HUES48 (cell line): ENCODE results near the gene OR10AD1.

ENCODE experiments used
- H3K27ac ChIP-seq: one replicate; pipeline ENCODE4 v1.7.0; 2013; ENCODE audit warnings: low read depth, low read length, inconsistent platforms
- H3K27me3 ChIP-seq: 2 replicates; pipeline ENCODE4 v1.6.1; 2013; ENCODE audit warnings: mild to moderate bottlenecking, low read length; ENCODE audit not compliant: control insufficient read depth, insufficient read depth
- H3K36me3 ChIP-seq: 2 replicates; pipeline ENCODE4 v1.6.1; 2013; ENCODE audit warnings: low read length; ENCODE audit not compliant: control insufficient read depth, insufficient read depth
- H3K4me1 ChIP-seq: 2 replicates; pipeline ENCODE4 v1.6.1; 2013; ENCODE audit warnings: mild to moderate bottlenecking, low read length; ENCODE audit not compliant: control insufficient read depth, insufficient read depth
- H3K4me3 ChIP-seq: 2 replicates; pipeline ENCODE4 v1.5.1; 2013; ENCODE audit warnings: mild to moderate bottlenecking, low read depth, low read length
- H3K9ac ChIP-seq: 2 replicates; pipeline ENCODE4 v1.6.1; 2013; ENCODE audit warnings: mild to moderate bottlenecking, low read depth, low read length, moderate library complexity
- H3K9me3 ChIP-seq: 2 replicates; pipeline ENCODE4 v1.6.1; 2013; ENCODE audit warnings: low read length; ENCODE audit not compliant: control insufficient read depth, insufficient read depth

The OR10AD1 gene

GRCh38 chr12:48180424-48180823, 22.7 kb downstream of the OR10AD1 start:
- Histone ChIP-seq H3K27me3 (peaks cover 59% of the 10 kb centered on the region), H3K9ac (no peak overlapping the region), H3K27ac (no peak overlapping the region), H3K4me1 (peaks cover 31% of the 10 kb centered on the region), H3K36me3 (no peaks in the 10 kb centered on the region), H3K4me3 (no peak overlapping the region), H3K9me3 (no peaks in the 10 kb centered on the region)

GRCh38 chr12:48179466-48179865, 23.6 kb downstream of the OR10AD1 start:
- H3K9ac ChIP-seq = no peak overlapping the region
- no peaks in the 10 kb centered on the region for H3K9me3 ChIP-seq
- no peaks in the 10 kb centered on the region for H3K36me3 ChIP-seq
- no peak overlapping the region for H3K4me3 ChIP-seq
- peaks cover 49% of the 10 kb centered on the region for H3K27me3 ChIP-seq
- H3K27ac ChIP-seq = no peak overlapping the region
- peaks cover 25% of the 10 kb centered on the region for H3K4me1 ChIP-seq

DNA sequence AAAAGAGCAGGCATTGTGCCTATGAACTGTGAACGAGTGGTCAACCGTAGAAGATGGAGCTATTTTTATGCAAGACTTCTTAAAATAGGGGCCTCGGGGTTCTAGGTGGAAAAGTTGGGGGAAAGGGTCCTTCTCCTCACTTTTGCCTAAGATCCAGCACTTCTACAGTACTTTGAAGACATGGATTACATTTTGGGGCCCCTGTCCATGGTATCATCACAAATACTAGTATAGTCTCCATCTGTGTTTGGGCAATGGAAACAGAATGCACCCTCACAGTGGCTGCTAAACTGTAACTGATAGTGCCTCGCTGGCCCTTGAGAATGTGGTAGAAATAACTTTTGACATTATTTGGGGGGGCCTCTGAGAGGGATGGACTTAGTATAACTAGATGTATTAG, 25.1 kb downstream of the OR10AD1 start:
- H3K27me3 ChIP-seq = peaks cover 35% of the 10 kb centered on the region
- no peaks in the 10 kb centered on the region for H3K9me3 ChIP-seq
- H3K4me3 ChIP-seq = no peak overlapping the region
- H3K9ac ChIP-seq = no peak overlapping the region
- no peaks in the 10 kb centered on the region for H3K36me3 ChIP-seq
- H3K4me1 ChIP-seq = peaks cover 25% of the 10 kb centered on the region
- no peak overlapping the region for H3K27ac ChIP-seq

- Histone ChIP-seq H3K9me3 (no peaks in the 10 kb centered on the region), H3K9ac (no peak overlapping the region), H3K4me3 (peak overlapping the region; percentile 23), H3K27me3 (peaks cover 20% of the 10 kb centered on the region), H3K36me3 (no peaks in the 10 kb centered on the region), H3K4me1 (peaks cover 20% of the 10 kb centered on the region), H3K27ac (no peak overlapping the region)
Observed at GRCh38 chr12:48176417-48176751, 26.7 kb downstream of the OR10AD1 start.

DNA sequence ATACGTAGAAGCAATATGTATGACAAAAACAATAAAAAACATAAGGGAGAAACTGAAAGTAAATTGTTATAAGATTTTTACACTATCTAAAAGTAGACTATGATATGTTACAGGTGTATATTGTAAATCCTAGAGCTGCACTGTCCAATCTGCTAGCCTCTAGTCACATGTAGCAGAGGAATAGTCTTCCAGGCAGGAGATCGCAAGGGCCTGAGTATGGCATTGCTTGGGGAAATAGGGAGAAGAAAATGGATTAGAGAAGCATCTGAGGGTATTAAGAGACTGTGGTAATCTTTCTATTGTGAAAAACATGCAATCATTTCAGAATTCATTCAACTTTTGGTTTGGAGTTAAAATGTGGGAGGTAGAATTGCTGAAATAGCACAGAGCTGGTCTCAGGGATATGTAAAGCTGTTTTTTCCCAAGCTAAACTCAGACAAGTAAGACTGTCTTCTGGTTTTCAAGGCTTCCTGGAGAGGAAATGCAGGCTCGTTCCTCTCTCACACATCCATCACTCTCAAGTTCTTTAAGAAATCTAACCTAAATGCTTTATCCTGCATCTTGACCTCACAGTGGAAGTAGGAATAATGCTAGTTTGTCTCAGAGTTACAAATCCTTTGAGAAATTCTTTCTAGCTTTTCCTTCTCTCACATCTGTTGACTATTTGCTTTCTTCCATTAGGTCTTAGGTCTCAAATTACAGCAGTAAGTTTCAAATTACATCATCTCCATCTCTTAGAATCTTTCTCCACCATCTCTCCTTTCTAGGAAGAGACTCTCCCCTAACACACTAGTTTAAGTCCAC, 27.3 kb downstream of the OR10AD1 start:
- H3K9me3 ChIP-seq = no peaks in the 10 kb centered on the region
- no peak overlapping the region for H3K9ac ChIP-seq
- H3K4me1 ChIP-seq = peaks cover 20% of the 10 kb centered on the region
- peak overlapping the region; percentile 23 for H3K4me3 ChIP-seq
- peak overlapping the region; percentile 53 for H3K27ac ChIP-seq
- H3K27me3 ChIP-seq = peaks cover 14% of the 10 kb centered on the region
- H3K36me3 ChIP-seq = no peaks in the 10 kb centered on the region

DNA sequence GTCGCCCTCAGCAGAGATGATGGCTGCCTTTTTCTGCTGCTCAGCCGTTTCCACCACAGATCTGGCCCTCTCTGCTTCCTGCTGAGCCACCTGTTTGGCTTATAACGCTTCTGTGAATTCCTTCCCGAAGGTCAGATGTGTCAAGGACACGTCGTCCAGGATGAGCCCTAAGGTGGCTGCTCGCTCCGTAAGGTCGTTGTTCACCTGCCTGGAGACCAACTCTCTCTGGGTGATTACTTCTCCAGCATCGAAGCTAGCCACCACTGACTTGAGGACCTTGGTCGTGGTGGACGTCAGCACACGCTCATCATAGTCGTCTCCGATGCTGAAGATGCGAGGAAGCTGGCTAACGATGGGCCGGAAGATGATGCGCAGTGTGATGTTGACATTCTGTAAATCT, 34.1 kb downstream of the OR10AD1 start:
- Histone ChIP-seq H3K27ac (no peak overlapping the region), H3K36me3 (no peaks in the 10 kb centered on the region), H3K4me1 (no peaks in the 10 kb centered on the region), H3K4me3 (no peak overlapping the region), H3K9me3 (no peaks in the 10 kb centered on the region), H3K9ac (no peak overlapping the region), H3K27me3 (no peaks in the 10 kb centered on the region)

DNA sequence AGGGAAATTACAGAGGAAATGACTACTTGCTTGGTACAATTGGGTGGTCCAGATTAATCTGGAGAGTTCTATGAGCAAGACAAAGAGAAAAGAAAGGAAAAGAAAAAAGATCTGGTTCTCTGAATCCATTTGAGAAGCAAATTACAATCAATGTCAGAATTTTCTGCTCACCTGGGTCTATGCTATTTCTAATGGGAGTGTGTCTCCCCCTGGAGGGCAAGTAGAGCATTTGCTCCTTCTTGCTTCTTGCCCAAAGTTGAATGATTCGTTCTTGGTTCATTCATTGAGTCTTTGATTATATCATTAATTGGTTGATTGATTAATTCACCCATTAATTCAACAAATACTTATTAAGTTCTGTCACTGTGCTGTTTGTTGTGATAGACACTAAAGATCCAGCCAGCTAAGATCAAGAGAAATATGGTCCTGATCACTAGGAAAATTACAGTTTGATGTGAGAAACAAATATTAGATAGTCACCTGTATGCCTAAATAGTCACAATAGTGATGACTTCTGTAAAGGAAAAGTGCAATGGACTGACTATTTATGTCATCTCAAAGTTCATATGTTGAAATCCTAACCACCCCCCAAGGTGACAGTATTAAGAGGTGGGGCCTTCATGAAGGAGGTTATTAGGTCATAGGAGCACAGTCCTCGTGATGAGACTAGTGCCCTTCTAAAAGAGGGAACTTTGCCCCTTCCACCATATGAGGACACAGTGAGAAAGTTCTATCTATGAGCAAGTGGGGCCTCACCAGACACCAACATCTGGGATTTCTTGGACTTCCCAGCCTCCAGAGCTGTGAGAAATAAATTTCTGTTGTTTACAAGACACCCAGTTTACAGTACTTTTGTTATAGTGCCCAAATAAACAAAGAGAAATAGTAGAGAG, 37.8 kb downstream of the OR10AD1 start:
- Histone ChIP-seq H3K9ac (no peak overlapping the region), H3K4me3 (no peak overlapping the region), H3K4me1 (no peaks in the 10 kb centered on the region), H3K27me3 (no peaks in the 10 kb centered on the region), H3K9me3 (no peaks in the 10 kb centered on the region), H3K27ac (no peak overlapping the region), H3K36me3 (no peaks in the 10 kb centered on the region)

GRCh38 chr12:48164451-48164850, 38.6 kb downstream of the OR10AD1 start:
- Histone ChIP-seq H3K36me3 (no peaks in the 10 kb centered on the region), H3K4me1 (no peaks in the 10 kb centered on the region), H3K27me3 (no peaks in the 10 kb centered on the region), H3K9ac (no peak overlapping the region), H3K9me3 (no peaks in the 10 kb centered on the region), H3K4me3 (no peak overlapping the region), H3K27ac (no peak overlapping the region)

DNA sequence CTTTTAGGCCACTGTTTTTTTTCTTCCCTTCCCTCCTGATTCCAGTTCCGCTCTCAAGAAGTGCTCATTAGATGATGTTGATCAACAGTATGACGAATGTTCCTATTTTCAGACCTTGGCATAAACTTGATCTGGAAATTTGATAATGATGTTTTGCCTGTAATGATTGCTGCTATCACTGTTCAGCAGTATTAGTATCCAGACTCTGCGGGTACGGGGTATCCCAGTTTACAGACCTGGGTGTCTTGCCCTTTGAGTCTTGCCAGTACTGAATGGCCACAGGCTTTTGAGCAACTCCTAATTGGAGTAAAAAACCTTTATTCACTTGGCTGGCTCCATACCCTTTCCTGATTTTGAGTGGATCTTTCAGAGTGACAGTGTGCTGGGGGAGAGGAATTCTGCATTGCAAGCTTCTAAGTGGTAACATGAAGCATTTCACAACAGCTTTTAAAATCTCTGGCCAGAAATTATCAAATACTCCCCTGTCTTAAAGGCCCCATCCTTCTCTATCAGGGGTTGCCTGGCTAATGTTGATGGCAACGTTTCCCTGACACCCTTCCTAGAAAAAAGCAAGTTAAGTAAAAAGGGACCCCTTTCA, 39.8 kb downstream of the OR10AD1 start:
- Histone ChIP-seq H3K4me3 (no peak overlapping the region), H3K27me3 (no peaks in the 10 kb centered on the region), H3K27ac (no peak overlapping the region), H3K9me3 (no peaks in the 10 kb centered on the region), H3K9ac (no peak overlapping the region), H3K4me1 (no peaks in the 10 kb centered on the region), H3K36me3 (no peaks in the 10 kb centered on the region)

DNA sequence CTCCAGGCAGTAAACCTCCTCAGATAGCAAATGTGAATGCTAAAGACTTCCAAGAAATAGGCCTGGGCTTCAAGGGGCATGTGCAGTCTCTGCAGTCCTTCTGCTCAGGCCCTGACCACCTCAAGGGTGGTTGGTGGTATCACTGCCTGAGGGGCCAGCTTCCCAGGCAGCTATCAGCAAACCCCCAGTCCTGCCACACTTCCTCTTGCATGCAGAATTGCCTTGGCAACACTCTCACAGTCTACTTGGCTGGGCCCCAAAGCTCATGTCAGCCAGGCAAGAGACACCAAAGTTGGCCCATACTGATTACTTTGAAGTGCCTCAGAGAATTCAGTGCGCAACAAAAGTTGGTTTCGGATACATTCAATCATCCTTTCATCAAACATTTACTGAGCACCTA, 42.3 kb downstream of the OR10AD1 start:
- no peaks in the 10 kb centered on the region for H3K36me3 ChIP-seq
- no peak overlapping the region for H3K27ac ChIP-seq
- H3K4me3 ChIP-seq = no peak overlapping the region
- H3K27me3 ChIP-seq = no peaks in the 10 kb centered on the region
- H3K9ac ChIP-seq = no peak overlapping the region
- H3K4me1 ChIP-seq = peaks cover 9% of the 10 kb centered on the region; the same call in 1 of the 2 replicates
- H3K9me3 ChIP-seq = no peaks in the 10 kb centered on the region

- H3K27ac ChIP-seq = no peak overlapping the region
- H3K36me3 ChIP-seq = no peaks in the 10 kb centered on the region
- H3K9me3 ChIP-seq = no peaks in the 10 kb centered on the region
- H3K27me3 ChIP-seq = no peaks in the 10 kb centered on the region
- no peak overlapping the region for H3K9ac ChIP-seq
- no peak overlapping the region for H3K4me3 ChIP-seq
- H3K4me1 ChIP-seq = peaks cover 9% of the 10 kb centered on the region; the same call in 1 of the 2 replicates
Observed at GRCh38 chr12:48160046-48160445, 43.0 kb downstream of the OR10AD1 start.
